ENCODE data around the gene PHLDA1. TPM values are rescaled to one million over a fixed set of nuclear protein-coding genes. Genes with fewer than 3 reads are reported as not detected.

The PHLDA1 gene
- total RNA-seq, 1 donor from 2014 or later = 12.1 TPM

- no peak for DNase-seq (ENCODE audit: low spot score)
- TF ChIP-seq CTCF (IDR thresholded peaks at IDR 0.05) = no peak
- Mint-ChIP-seq H3K9me3 (ENCODE audit: low read depth) (no peaks in the 10 kb centered on the region), H3K4me1 (ENCODE audit: low read depth) (peaks cover 27% of the 10 kb centered on the region), H3K27me3 (ENCODE audit: low read depth) (no peaks in the 10 kb centered on the region), H3K4me3 (ENCODE audit: unreplicated experiment) (no peak overlapping the region), H3K27ac (ENCODE audit: unreplicated experiment) (no peak overlapping the region), H3K36me3 (ENCODE audit: low read depth) (peaks cover 10% of the 10 kb centered on the region)
These were observed 8.9 kb upstream of the PHLDA1 start for GRCh38 chr12:76040461-76040860.

GRCh38 chr12:76038176-76038575 is 6.6 kb upstream of the PHLDA1 start:
- Mint-ChIP-seq H3K4me3 (ENCODE audit: unreplicated experiment) (no peak overlapping the region), H3K9me3 (ENCODE audit: low read depth) (no peaks in the 10 kb centered on the region), H3K4me1 (ENCODE audit: low read depth) (peaks cover 35% of the 10 kb centered on the region), H3K27me3 (ENCODE audit: low read depth) (no peaks in the 10 kb centered on the region), H3K27ac (ENCODE audit: unreplicated experiment) (no peak overlapping the region), H3K36me3 (ENCODE audit: low read depth) (peaks cover 2% of the 10 kb centered on the region)
- TF ChIP-seq CTCF (IDR thresholded peaks at IDR 0.05) = no peak
- no peak for DNase-seq (ENCODE audit: low spot score)

GRCh38 chr12:76037130-76038103 is 5.8 kb upstream of the PHLDA1 start:
- H3K27ac Mint-ChIP-seq (ENCODE audit: unreplicated experiment) = peak overlapping the region; percentile 9
- no peak for DNase-seq (ENCODE audit: low spot score)
- H3K36me3 Mint-ChIP-seq (ENCODE audit: low read depth) = peaks cover 2% of the 10 kb centered on the region
- H3K9me3 Mint-ChIP-seq (ENCODE audit: low read depth) = no peaks in the 10 kb centered on the region
- no peaks in the 10 kb centered on the region for H3K27me3 Mint-ChIP-seq (ENCODE audit: low read depth)
- no peak overlapping the region for H3K4me3 Mint-ChIP-seq (ENCODE audit: unreplicated experiment)
- peak; percentile 95 for TF ChIP-seq CTCF (IDR thresholded peaks at IDR 0.05)
- peaks cover 41% of the 10 kb centered on the region for H3K4me1 Mint-ChIP-seq (ENCODE audit: low read depth)

GRCh38 chr12:76035045-76035444 is 3.5 kb upstream of the PHLDA1 start:
- H3K27ac Mint-ChIP-seq (ENCODE audit: unreplicated experiment) = peak overlapping the region; percentile 19
- H3K4me1 Mint-ChIP-seq (ENCODE audit: low read depth) = peaks cover 49% of the 10 kb centered on the region
- H3K27me3 Mint-ChIP-seq (ENCODE audit: low read depth) = no peaks in the 10 kb centered on the region
- no peak for TF ChIP-seq CTCF (IDR thresholded peaks at IDR 0.05)
- H3K4me3 Mint-ChIP-seq (ENCODE audit: unreplicated experiment) = no peak overlapping the region
- no peaks in the 10 kb centered on the region for H3K36me3 Mint-ChIP-seq (ENCODE audit: low read depth)
- no peaks in the 10 kb centered on the region for H3K9me3 Mint-ChIP-seq (ENCODE audit: low read depth)
- DNase-seq (ENCODE audit: low spot score) = no peak

GRCh38 chr12:76033081-76034011 is 1.8 kb upstream of the PHLDA1 start:
- no peaks in the 10 kb centered on the region for H3K27me3 Mint-ChIP-seq (ENCODE audit: low read depth)
- H3K4me3 Mint-ChIP-seq (ENCODE audit: unreplicated experiment) = peak overlapping the region; percentile 94
- H3K9me3 Mint-ChIP-seq (ENCODE audit: low read depth) = no peaks in the 10 kb centered on the region
- TF ChIP-seq CTCF (IDR thresholded peaks at IDR 0.05) = no peak
- H3K4me1 Mint-ChIP-seq (ENCODE audit: low read depth) = peaks cover 53% of the 10 kb centered on the region
- DNase-seq (ENCODE audit: low spot score) = no peak
- peaks cover 1% of the 10 kb centered on the region for H3K36me3 Mint-ChIP-seq (ENCODE audit: low read depth)
- H3K27ac Mint-ChIP-seq (ENCODE audit: unreplicated experiment) = peak overlapping the region; percentile 97
